OCI-LY7 (cell line): Measurements from ENCODE around the gene EPHA8. TPM values are rescaled to one million over a fixed set of nuclear protein-coding genes. Genes with fewer than 3 reads are reported as not detected.

Experiments used
- BruUV-seq: library from RNA; stranded (reverse); fragments of 400-500 nt; replicated peaks from 2 replicates; lab custom pipeline; 2021; lab: Mats Ljungman, UMichigan
- CTCF ChIA-PET: fragments of 300-600 bp; sonication (Branson Sonifier 250); formaldehyde crosslinking; loops from one replicate; lab custom pipeline; 2022; ENCODE audit warnings: antibody characterized with exemption; ENCODE audit not compliant: unreplicated experiment; lab: Charles Lee
- POLR2A ChIA-PET: fragments of 300-600 bp; sonication (Branson Sonifier 250); formaldehyde crosslinking; loops from one replicate; lab custom pipeline; 2022; ENCODE audit warnings: antibody characterized with exemption; lab: Charles Lee
- DNase-seq: peaks from one replicate; pipeline ENCODE4 v3.0.0-alpha.2; 2015; ENCODE audit warnings: low spot score
- H2AFZ ChIP-seq: fragments of 200-600 bp; sonication (generic), shearing (Covaris generic); 2 replicates; pipeline ENCODE4 v1.6.1; 2014; ENCODE audit warnings: mild to moderate bottlenecking, antibody characterized with exemption, low read length, moderate library complexity
- H3K27ac ChIP-seq: fragments of 200-600 bp; sonication (generic); 2 replicates; pipeline ENCODE4 v1.5.1; 2014; ENCODE audit warnings: mixed run types, low read depth, mild to moderate bottlenecking, moderate library complexity, low read length, inconsistent platforms; ENCODE audit not compliant: poor library complexity, severe bottlenecking
- H3K36me3 ChIP-seq: fragments of 200-600 bp; sonication (generic); 2 replicates; pipeline ENCODE4 v1.6.1; 2014; ENCODE audit warnings: mild to moderate bottlenecking, antibody characterized with exemption, low read length, moderate library complexity, mixed read lengths; ENCODE audit not compliant: insufficient read depth
- H3K4me1 ChIP-seq: fragments of 200-600 bp; sonication (generic); 2 replicates; pipeline ENCODE4 v1.5.1; 2014; ENCODE audit warnings: mild to moderate bottlenecking, low read length; ENCODE audit not compliant: insufficient read depth, poor library complexity, severe bottlenecking
- H3K4me2 ChIP-seq: fragments of 200-600 bp; sonication (generic); 2 replicates; pipeline ENCODE4 v1.6.1; 2014; ENCODE audit warnings: mild to moderate bottlenecking, low read length
- H3K4me3 ChIP-seq: fragments of 200-600 bp; sonication (generic); 2 replicates; pipeline ENCODE4 v1.5.1; 2014; ENCODE audit warnings: mild to moderate bottlenecking, low read depth, low read length; ENCODE audit not compliant: poor library complexity, severe bottlenecking
- H3K79me2 ChIP-seq: fragments of 200-600 bp; sonication (generic); 2 replicates; pipeline ENCODE4 v1.6.1; 2016; ENCODE audit warnings: low read depth, mild to moderate bottlenecking, low read length, moderate library complexity, mixed read lengths; ENCODE audit not compliant: insufficient read depth
- H3K9me2 ChIP-seq: fragments of 200-600 bp; sonication (generic); 2 replicates; pipeline ENCODE4 v1.6.1; 2016; ENCODE audit warnings: mild to moderate bottlenecking, low read length, mixed read lengths; ENCODE audit not compliant: insufficient read depth
- H3K9me3 ChIP-seq: fragments of 200-600 bp; sonication (generic); 2 replicates; pipeline ENCODE4 v1.6.1; 2014; ENCODE audit warnings: mild to moderate bottlenecking, mixed run types, low read length, mixed read lengths
- H4K20me1 ChIP-seq: fragments of 200-600 bp; sonication (generic); 2 replicates; pipeline ENCODE4 v1.6.1; 2014; ENCODE audit warnings: mild to moderate bottlenecking, antibody characterized with exemption, low read length, moderate library complexity, mixed read lengths; ENCODE audit not compliant: insufficient read depth
- EZH2phosphoT487 ChIP-seq: fragments of 200-600 bp; sonication (generic); IDR thresholded peaks from 2 replicates; pipeline ENCODE4 v1.6.1; 2018; ENCODE audit warnings: low read depth, borderline replicate concordance, mild to moderate bottlenecking, mixed run types, antibody characterized with exemption, low read length, moderate library complexity, mixed read lengths
- intact Hi-C: fragments of 100-400 bp; cut with micrococcal nuclease; formaldehyde crosslinking; loops from one replicate; pipeline ENCODE4 v1.10.0; 2022; ENCODE audit not compliant: unreplicated experiment
- total RNA-seq, 2 experiments: library from RNA; depleted of rRNA in 1 of 2; stranded (reverse); fragments of >200 nt in 1 of 2; shearing (Covaris generic) in 1 of 2; gene quantifications; 2 replicates each; pipeline ENCODE4 v1.2.3, GENCODE V29; 2014 to 2022
- TF ChIP-seq, protein P1 (sequence below): fragments of 200-600 bp; sonication (generic); conservative IDR thresholded peaks from 2 replicates; pipeline ENCODE4 v1.5.1; 2014; ENCODE audit warnings: mild to moderate bottlenecking, antibody characterized with exemption, low read length, moderate library complexity, mixed read lengths

Gene EPHA8
- total RNA-seq, 2 experiments from 2014 or later: not detected

DNA sequence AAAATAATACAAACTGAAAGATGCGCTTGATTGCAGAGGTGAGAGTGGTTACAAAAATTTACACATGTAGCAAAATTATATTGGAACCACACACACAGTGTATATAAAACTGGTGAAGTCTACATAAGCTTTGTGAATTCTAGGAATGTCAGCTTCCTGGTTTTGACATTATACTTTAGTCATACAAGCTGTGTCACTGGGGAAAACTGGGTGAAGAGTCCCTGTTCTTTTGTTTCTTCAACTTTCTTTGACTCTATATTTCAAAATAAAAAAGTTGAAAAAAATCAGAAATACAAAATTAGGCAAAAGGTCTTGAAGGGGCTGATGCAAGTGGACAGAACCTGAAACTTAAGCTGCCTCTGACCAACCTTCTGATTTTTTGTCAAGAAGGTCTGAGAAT lies 83.1 kb downstream of the EPHA8 start:
- Histone ChIP-seq H4K20me1 (no peaks in the 10 kb centered on the region; the same call in 1 of the 2 replicates), H3K79me2 (no peaks in the 10 kb centered on the region), H3K4me2 (no peak overlapping the region), H3K9me3 (no peaks in the 10 kb centered on the region), H3K27ac (no peak overlapping the region), H3K36me3 (no peaks in the 10 kb centered on the region), H3K4me3 (no peak overlapping the region), H3K9me2 (no peaks in the 10 kb centered on the region), H3K4me1 (no peaks in the 10 kb centered on the region), H2AFZ (no peak overlapping the region)
- BruUV-seq: no TSS peak
- TF ChIP-seq, protein P1, sequence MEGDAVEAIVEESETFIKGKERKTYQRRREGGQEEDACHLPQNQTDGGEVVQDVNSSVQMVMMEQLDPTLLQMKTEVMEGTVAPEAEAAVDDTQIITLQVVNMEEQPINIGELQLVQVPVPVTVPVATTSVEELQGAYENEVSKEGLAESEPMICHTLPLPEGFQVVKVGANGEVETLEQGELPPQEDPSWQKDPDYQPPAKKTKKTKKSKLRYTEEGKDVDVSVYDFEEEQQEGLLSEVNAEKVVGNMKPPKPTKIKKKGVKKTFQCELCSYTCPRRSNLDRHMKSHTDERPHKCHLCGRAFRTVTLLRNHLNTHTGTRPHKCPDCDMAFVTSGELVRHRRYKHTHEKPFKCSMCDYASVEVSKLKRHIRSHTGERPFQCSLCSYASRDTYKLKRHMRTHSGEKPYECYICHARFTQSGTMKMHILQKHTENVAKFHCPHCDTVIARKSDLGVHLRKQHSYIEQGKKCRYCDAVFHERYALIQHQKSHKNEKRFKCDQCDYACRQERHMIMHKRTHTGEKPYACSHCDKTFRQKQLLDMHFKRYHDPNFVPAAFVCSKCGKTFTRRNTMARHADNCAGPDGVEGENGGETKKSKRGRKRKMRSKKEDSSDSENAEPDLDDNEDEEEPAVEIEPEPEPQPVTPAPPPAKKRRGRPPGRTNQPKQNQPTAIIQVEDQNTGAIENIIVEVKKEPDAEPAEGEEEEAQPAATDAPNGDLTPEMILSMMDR: no peak
- no peak for TF ChIP-seq EZH2phosphoT487
- ChIA-PET POLR2A (interaction anchor here (0.7 kb wide), 1 partner anchor 130 kb away, joined by 3 read pairs; no protein-coding TSS in a partner anchor), CTCF (interaction anchor here (0.8 kb wide), 1 partner anchor 227 kb away, joined by 3 read pairs; no protein-coding TSS in a partner anchor)
- DNase-seq: no peak
- intact Hi-C loops: no loop called here

GRCh38 chr1:22650089-22650693 lies 86.9 kb downstream of the EPHA8 start:
- Histone ChIP-seq H3K4me3 (no peak overlapping the region), H3K4me1 (no peaks in the 10 kb centered on the region), H3K79me2 (no peaks in the 10 kb centered on the region), H3K27ac (no peak overlapping the region), H3K4me2 (no peak overlapping the region), H3K9me3 (no peaks in the 10 kb centered on the region), H2AFZ (no peak overlapping the region), H3K36me3 (no peaks in the 10 kb centered on the region), H4K20me1 (no peaks in the 10 kb centered on the region; the same call in 1 of the 2 replicates), H3K9me2 (no peaks in the 10 kb centered on the region)
- TF ChIP-seq EZH2phosphoT487: no peak
- TF ChIP-seq, protein P1: no peak
- BruUV-seq: no TSS peak
- DNase-seq: no peak
- intact Hi-C loops: no loop called here
- ChIA-PET CTCF (no interaction called here), POLR2A (no interaction called here)
